HG02970 (cell line): ENCODE results near the gene LHX1.

Experiments
- ATAC-seq: cut with Tn5 transposase; IDR thresholded peaks from one replicate; pipeline ENCODE4 v1.9.1; 2021; ENCODE audit warnings: mild to moderate bottlenecking, moderate library complexity, moderate number of reproducible peaks; ENCODE audit not compliant: unreplicated experiment, low FRiP score

The LHX1 gene

DNA sequence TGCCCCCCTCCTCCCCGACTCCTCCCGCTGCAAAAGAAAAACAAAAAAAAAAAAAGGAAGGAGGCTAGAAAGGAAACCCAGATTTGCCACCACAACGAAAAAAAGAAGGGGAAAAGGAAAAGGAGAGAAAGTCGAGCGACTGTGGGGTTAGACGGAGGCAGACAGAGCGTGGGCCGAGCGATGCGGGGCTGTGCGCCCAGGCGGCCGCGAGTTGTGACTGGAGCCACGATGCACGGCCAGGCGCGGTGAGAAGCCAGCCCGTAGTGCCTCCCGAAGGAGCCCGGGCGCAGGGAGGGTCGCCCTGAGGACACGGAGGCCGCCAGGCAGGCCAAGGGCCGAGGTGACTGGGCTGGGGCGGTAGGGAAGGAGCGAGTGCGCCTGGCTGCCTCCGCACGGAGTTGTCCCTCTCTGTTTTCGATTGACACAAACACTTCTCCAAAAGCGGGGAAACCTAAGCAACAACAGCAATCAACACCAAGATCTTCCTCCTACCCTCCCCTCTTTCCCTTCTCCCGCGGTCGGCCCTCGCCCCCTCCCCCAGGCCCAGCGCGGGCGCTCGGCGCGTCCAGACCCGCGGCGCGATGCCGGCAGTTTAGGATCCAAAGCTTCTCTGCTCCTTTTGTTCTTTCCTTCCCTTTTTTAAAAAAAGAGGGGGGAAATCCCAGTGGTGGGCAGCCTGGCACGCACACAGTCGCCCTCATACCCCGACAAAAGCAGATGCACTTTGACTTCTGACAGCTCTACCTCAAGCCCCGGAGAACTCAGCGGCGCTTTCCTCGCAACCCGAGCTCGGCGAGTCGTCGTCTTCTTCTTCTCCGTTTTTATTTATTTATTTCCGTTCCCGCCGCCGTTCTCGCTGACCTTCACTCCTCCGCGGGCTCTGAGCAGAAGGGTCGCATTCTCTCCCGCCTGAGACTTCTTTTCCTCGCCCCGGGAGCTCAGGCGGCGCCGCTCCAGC is at the start of gene LHX1:
TSS of gene LHX1 (plus strand) at position 475 of the 958 bp plus-strand sequence. CDS start 723 bp downstream, outside the sequence.
- ATAC-seq, result no peak

DNA sequence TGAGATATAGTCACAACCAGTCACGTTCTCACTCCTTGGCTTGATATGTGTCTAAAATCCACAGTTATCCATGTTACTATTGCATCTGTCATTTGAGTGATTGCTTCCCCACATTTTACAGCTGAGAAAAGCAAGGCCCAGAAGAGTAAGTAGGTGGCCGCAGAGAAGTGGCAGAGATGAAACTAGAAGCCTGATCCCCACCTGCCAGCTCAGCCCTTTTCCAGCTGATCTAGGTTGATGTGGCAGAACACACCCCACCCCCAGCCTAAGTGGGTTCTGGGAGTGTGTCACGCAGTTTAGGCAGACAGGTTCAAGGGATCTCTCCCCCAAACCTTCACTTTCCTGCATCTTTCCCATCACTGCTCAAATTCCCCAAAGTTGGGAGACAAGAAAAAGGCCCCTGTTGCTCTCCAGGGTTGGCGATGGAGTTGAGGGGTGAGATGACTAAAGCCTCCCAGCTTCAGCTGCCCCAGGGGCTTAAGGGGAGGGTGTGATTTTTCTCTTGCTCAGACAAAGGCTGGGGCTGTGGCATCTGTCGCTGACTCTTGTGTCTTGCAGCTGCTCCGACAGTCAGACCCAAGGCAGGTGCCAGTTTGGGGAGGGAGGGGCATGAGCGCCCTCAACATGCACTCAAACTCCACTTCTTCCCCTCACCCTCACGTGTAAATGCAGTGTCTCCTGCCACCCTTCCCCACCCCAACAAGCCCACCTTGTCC is 48.9 kb upstream of the LHX1 start:
- ATAC-seq, result no peak

DNA sequence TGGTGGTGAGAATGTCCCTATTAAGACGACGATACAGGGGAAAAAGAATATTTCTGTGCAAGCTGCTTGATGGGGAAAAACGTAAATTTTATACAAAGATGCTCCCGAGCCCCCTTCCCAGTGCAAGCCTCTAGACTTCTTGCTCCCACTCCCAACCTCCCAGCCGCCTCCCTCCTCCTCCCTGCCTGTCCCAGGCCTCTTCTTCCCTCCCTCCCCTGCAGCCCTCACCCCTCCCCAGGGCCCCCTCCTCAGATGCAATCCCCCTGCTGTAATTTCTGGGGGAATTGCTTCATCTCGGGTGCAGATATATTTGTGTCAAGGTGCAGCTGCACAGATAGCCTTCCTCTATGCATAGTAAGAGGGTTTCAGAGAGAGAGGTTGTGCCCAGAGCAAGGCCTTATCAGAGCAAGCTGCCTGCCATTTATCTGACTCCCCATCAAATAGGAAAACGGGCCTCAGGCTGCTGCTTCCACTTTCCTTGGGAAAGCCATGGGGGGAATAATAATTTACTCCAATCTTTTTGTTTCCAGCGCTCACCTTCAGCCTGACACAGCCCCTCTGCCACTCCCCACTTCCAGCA is 47.4 kb upstream of the LHX1 start:
- no peak for ATAC-seq

DNA sequence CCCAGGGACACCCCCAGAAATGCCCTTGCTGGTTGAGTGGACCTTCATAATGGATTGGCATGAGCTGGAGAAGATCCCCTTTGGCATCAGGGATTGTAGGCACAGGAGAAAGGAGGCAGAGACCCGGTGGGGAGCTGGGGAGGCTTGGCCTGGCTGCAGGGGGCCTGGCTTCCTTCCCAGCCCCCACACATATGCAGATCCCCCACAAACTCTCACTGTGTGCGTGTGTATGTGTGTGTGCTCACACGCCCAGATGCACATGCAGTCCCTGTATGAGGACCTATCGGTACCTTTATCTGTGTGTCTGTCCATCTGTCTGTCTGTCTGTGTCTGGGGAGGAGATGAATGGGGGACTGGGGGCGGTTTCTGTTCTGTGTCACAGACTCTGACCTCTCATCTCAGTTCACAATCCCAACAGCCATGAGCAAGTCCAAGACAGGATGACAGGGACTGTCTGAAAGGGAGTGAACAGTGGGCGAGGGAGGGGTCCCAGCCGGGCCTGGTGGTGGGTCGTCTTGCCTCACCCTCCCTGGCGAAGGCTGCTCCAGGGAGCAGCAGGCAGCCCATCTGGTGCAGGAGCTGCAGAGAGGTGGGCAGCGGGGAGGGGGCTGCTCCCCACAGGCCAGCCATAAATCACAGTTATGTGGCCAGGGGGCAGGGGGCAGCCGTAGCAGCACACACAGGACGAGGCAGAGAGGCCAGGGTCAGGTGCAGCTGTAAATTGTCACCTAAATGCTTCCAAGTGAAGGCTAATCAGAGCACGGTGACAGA is 46.7 kb upstream of the LHX1 start:
- ATAC-seq, result no peak

DNA sequence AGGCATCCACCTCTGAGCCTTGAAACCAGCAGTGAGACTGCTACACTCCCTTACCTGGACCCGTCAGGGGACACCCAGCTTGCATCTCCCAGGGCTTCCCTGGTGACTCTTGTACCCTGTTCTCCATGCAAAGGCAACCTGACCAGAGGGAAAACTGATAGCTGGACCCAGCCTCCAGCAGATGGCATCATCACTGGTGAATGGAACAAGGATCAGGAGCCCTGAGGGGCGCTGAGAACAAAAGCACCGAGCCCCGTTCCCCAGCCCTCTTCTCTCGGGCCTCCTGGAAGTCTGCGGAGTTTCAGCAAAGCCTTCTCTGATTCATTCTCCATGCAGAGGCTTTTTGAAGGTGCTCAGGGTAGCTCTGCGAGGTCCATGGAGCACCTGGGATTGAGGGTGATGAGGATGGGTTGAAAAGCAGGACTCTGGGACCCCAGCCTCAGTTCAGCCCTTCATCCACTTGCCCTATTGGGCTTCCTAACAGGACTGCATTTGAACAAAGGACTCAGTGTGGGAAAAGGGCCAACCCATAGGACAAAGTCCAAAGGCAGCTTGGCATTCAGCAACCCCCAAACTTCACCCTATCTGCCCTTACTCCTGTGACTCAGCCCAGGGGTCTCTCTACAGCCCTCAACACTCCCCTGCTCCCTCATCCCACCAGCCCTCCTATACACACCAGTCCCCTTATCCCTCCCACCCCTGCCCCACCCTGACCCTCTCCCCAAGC is 45.0 kb upstream of the LHX1 start:
- ATAC-seq, result no peak

DNA sequence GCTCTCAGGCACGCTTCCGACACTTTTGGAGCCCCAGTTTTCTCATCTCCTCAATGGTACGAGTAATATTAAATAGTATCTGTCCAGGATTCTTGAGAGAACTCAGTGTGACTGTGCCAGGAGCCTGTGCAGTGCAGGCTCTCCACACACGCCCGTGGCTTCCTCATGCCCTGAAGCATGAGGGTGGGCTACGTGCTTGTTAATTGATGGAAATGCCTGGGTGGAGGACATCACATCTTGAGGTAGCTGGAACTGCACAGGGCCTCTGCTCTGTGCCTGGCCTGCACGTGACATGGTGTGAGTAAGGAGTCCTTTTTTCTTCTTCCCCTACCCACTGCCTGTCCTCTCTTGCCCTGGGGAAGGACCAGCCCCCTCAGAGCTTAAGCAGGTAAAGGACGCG is 43.1 kb upstream of the LHX1 start:
- ATAC-seq, result no peak

DNA sequence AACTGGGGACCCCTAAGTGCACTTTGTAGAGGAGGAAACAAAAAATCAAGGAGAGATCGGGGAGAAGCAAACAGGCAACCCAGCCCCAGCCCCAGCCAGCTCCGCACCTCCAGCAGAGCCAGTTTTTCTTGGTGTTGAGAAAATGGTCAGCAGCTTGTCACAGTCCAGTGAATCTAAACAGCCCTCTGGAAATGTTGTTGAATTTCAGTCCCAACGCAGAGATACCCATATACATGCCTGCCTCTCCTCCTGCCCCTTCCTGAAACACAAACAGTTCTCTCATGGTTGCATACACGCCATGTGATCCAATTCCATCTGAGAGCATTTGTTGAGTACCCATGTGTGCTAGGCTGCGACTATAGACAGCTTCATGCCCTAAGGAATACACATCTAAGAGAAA is 42.4 kb upstream of the LHX1 start:
- ATAC-seq, result no peak

DNA sequence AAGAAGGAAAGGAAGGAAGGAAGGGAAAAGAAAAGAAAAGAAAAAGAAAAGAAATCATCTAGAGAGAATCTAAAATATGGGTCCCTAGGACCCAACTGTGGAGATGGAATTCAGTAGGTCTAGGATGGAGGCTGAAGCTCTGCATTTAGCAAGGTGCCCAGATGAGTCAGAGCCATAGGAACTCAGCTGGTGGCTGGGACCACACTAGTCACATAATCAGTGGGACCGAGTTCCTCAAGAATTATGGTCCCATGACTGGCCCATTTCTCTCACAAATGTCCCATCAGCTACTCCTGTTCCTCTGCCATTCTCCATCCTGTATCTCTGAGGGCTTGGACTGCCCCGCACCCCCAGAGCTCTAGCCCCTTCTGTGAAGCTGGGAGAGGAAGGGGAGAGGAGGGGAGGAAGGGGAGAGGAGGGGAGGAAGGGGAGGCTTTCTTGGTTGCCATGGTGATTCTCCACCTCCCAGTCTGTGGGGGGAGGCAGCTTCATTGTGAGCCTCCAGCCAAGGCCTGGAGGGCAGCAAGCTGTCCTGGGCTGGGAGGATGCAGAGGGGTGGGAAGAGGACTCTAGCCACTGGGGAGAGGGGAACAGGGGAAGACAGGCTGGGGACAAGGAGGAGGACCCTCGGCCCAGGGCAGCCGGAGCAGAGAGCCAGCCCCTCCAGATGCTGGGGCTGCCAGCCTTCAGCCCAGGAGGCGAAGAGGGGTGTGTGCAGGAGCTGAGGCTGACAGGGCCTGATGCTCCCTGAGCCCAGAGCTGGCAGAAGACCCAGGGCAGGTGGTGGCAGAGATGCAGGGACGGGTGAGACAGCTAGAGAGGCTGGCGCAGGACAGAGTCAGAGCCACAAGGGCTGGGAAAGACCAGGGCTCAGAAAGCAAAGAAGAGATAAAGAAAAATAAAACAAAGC is 37.8 kb upstream of the LHX1 start:
- ATAC-seq, result no peak

DNA sequence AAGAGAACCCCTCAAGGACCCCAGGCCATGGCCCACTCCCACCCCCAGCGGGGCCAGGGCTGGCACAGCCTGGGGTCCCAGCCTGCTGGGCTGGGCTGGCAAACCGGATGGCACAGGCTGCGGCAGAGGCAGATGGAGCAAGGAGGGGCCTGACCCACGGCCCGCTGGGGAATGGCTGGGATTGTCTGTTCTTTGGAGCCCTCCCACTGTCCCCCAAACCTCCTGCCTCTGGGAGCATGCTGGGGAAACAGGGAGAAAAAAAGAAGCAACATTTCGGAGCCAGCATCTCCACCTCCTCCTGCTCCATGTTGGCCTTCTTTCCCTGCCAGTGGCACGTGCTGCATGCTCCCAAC is 37.1 kb upstream of the LHX1 start:
- ATAC-seq, result no peak

DNA sequence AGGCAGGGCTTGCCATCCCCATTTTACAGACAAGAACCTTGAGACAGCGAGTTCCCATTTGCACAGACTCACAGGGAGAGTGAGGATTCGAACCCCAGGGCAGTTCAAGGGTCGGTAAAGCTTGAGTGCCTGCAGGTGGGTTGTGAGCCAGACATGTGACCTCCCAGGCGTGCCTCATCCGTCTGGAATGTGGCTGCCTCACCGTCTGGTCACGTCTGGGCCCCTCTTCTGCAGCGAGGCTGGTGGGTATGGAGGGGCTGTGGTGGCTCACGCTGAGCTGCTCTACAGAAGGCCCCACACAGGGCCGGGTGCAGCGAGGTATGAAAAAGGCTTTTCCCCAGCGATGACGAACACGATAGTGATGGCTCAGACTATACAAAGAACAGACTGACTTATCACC is 35.8 kb upstream of the LHX1 start:
- ATAC-seq, result no peak

DNA sequence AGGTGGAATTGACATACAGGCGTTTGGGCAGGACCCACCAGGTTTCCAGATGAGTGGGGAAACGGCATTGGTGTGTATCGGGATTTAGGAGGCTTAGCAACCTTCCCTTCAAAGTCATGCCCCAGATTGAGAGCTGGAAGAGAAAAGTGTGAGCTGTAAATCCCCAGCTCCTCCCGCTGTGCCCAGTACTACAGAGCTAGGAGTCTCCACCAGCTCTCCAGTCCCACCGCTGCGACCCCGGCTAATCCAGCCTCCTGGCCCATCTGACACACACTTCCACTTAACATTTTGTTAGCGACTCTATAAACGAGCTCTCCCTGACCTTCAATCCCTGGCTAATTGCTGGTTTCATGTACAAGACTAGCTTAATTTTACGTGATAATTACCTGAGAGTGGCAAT is 29.9 kb upstream of the LHX1 start:
- ATAC-seq, result no peak

DNA sequence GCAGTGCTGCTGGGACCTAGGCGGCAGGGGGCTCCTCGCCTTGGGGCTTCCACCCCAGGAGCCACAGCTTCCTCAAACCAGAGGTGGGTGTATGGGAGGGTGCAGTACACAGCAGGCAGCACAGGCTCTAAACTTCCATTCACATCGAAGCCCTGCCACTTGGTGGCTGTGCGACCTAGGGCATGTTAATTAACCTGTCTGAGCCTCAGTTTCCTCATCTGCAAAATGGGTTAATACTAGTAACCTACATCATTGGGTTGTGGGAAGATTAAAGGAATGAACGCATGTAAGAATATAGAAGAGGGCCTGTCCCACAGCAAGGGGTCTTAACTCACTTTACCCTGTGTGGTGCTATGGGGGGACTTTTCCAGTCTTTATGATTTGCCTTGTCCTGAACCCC is 26.8 kb upstream of the LHX1 start:
- ATAC-seq, result no peak

DNA sequence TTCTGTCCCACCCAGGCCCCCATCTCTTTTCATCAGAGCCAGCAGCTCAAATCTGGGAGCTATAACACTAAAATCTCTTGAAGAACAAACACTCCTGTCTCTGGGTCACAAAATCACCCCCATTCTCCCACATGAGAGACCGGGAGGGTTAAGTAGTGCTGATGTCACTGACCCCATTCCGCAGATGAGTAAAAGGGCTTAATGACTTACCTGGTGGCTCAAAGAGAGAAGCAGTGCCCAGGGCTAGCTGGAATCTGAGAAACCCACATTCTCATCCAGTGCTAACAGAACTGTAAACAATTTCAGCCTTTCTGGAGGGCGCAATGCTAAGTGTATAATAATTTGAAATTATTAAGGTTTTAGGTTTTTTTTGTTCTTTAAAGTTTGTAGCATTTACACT is 26.3 kb upstream of the LHX1 start:
- ATAC-seq, result no peak

DNA sequence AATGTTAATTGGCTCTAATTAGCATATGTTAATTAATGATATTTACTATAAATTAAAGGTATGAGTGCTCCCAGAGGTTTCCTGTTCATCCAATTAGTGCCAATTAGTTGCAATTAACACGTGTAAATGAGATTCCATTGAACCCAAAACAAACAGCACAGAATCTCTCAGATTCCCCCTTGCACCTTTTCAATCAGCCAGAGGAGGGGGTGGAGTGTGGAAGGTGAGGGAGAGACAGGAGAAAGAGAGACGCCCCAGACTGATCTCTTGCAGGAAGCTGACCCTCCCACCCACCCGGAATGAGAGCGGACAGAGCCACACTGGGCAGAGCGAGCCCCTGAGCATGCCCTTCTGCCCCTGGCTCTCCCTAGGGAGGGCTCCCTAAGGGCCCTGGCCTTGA is 24.1 kb upstream of the LHX1 start:
- ATAC-seq, result no peak

DNA sequence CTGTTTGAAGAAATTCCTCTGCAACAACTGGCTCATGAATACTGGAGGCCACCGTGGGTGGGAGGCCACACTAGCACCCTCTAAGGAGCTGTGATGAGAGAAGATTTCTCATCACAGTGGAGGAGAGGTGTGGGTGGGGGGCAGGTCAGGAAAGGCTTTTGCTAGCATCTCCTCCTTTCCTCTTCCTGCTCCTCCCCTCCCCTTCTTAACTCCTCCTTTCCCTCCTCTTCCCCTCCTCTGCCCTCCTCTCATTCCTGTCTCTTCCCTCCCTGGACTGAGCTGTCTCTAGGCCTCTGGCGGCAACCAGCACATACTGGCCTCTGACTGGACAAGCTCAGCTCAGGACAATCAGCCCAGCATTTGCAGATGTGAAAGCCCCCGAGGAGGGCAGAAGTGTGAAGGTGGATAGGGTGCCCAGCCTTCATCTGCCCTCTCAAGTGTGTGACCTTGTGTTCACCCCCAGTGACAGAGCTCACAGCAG is 19.0 kb upstream of the LHX1 start:
- no peak for ATAC-seq

DNA sequence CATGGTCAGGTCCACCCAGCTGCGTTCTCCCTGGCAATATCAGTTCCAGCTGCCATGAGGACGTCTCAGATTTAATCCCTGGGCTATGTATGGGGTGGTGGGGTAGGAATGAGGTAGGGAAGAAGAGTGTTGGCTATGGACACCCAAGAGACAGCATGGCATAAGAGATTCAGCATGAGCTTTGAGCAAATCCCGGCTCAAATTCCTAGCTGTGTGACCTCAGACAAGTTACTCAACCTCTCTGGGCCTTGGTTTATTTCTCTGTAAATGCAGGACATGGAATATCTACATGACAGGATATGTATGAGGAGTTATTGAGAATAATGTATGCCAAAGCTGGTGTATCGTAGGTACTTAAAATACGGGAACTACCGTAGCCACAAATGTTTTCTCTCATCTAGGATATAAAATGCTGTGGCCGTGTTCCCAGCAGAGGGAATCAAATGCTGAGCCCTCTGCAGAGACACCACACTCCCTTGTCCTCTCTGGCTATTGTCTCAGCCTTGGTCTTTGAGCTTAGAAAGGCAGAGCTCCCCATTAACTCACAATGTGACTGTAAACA is 17.8 kb upstream of the LHX1 start:
- no peak for ATAC-seq

DNA sequence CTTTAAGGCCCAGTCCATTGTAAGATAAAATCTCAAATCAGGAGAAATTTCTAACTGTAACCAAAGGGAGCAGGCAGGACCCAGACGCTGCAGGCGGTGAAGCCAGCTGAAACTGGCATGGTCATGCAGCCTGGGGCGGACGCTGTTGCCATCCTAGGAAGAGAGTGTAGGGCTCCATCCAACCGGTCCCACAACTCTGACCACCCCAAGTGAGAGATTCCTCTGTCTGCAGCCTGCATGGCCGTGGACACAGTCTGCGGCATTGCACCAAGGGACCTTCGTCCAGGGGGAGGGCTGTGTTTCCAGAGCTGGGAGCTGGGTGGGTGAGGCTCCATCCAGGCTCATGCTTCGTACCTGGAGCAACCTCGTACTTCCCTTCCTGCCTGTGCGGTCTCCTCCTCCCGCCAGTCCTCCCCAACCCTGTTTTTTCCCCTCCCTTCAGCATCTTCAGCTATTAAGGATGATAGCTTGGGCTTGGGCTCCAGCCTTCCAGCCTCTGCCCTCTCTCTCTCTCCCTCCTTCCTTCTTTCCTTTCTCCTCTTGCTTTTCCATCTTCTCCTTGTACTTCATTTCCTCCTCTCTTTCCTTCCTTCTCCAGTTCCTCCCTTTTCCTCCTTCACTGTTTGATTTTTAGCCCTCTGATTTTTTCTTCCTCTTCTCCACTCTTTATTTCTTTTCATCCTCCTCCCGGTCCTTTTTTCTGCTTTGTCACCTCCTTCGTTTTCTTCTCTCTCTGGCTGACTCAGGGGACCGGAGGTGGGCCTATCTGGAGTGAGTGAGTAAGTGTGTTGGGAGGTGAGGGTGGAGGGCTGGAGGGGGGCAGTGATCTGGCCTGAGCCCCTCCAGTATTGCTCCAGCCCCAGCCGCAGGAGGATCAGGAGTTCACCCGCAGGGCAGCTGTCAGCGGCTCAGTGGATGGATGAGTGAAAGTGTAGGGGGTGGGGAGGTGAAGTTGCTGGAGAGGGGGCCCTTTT is 17.0 kb upstream of the LHX1 start:
- ATAC-seq, result no peak
